GM21723 (cell line): Measurements from ENCODE around the gene DISP3.
"Not testable (repeated sequence)": the region's sequence is repeated elsewhere in the genome, so short reads cannot be mapped to it uniquely, and the experiment has no call there.

Source experiments
- ATAC-seq: cut with Tn5 transposase; IDR thresholded peaks from one replicate; pipeline ENCODE4 v1.9.1; 2021; ENCODE audit warnings: mild to moderate bottlenecking, moderate library complexity; ENCODE audit not compliant: unreplicated experiment

The DISP3 gene

DNA sequence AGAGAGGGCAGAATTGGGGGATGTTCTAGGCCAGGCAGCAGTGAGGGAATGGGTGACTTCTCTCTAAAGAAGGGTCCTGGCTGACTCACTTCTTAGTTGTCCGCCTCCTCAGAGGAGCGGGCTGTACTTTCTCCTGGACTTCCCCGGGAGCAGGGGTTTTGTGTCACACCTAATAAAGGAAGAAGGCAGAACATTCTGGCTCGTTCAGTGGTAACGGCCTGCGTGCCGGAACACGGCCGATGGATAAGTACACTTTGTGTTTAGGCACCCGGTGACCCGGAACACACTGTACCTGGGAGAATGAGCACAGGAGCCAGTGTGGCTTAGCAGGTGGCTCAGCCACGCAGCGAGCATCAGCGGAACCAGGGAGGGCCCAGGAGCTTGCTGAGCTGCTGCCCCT is 90.6 kb downstream of the DISP3 start:
- ATAC-seq, result no peak

GRCh38 chr1:11569954-11570353 is 91.0 kb downstream of the DISP3 start:
- no peak for ATAC-seq

DNA sequence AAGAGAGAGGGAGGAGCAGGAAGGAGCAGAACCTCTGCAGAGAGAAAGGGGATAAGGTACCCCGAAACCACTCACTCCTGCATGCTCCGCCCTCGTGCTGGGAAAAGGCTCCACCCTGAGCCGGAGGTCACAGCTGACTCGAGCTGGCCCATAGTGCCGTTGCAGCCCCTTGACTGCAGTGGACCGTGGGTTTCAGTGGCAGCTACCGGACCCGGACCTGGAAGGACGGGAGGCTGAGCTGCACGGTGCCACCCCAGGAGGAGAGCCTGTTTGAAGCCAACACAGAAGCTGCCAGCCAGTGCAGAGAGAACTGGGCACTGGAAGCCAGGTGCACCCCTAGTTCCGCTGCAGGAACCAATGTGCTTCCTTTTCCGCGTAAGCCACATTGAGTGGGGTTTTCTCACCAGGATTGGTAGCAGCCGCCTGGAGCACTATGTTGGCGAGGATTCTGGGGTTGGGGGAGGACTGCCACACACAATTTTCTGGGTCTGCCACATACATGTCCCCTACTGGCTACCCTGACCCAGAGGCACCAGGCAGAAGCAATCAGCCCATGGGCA is 91.9 kb downstream of the DISP3 start:
- ATAC-seq, result no peak

DNA sequence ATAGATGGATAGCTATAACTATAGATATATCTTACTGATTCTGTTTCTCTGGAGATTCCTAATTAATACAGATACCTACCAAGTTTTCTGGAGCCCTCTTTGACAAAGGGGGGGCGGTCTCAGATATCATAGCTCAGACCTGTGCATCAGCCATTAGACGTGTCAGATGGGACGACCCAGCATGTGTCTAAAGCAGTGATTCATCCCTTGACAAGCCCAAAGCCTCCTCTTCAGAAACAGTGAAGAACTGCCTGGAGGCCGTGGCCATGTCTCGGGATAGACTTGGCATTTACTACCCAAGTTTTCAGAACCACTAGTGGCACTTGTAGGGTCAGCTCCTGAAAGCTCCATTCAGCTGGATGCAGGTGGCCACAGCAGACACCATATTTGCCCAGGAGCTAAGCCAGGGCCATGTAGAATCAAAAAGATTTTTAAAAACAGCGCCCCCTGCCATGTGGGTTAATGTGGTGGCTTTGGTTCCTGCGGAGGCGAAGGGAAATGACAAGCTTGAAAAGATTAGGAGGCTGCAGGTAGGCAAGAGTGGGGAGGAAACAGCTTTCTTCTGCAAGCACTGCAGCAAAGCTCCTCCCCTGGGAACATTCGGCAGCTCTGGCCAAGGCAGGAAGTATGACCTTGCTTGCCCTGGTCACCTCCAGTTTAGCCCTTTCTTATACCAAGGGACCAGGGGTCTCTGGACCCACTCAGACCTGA is 93.1 kb downstream of the DISP3 start:
- no peak for ATAC-seq

DNA sequence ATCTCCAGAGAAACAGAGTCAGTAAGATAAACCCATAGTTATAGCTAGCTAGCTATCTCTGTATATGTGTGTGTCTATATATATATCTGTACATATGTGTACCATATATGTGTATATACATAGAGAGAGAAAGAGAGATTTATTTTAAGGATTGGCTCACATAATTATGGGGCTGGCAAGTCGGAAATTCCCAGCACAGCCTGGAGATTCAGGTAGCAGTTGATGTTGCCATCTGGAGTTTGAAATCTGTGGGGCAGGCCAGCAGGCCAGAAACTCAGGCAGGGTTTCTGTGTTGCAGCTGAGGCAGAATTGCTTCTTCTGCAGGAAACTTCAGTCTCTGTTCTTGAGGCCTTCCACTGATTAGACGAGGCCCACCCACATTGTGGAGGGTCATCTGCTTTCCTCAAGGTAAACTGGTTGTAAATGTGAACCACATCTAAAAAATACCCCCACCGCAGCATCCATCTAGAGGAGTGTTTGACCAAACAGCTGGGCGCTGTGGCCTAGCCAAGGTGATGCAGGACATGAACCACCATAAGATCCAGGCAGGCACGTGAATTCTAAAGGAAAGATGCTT is 94.2 kb downstream of the DISP3 start:
- ATAC-seq, result no peak

GRCh38 chr1:11575553-11575952 is 96.6 kb downstream of the DISP3 start:
- ATAC-seq, result no peak

DNA sequence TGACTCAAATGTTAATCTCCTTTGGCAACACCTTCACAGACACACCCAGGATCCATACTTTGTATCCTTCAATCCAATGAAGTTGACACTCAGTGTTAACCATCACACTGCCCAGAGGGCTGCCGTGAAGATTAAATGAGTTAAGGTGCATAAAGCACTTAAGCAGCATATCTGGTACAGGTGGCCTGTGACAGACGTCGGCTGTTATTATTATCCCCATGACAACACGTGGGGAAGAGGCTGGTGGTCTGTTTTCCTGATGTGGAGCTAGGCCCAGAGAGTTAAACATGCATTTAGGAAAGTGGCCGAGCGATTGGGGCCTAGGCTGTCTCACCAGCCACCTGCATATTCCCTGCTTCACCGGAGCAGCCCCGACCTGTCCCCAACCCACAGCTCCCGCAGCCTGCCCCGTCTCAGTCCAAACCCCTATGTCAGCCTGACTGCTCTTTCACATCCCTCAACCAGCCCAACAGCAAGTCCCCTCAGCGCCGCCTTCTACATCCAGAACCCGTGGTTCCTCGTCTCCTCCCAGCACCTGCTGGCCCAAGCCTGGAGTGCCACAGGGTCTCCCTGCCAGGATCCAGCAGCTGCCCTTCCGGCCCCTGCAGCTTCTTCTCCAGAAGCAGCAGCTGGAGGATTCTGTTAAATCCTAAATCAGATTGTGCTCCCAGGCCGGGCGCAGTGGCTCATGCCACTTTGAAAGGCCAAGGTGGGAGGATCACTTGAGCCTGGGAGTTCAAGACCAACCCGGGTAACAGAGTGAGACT is 97.3 kb downstream of the DISP3 start:
- ATAC-seq, result no peak

- no peak for ATAC-seq
These were observed 99.0 kb downstream of the DISP3 start for GRCh38 chr1:11578004-11578403.

- ATAC-seq, result no peak
These were observed 100.6 kb downstream of the DISP3 start for GRCh38 chr1:11579506-11579905.

GRCh38 chr1:11580049-11580448 is 101.1 kb downstream of the DISP3 start:
- not testable (repeated sequence) for ATAC-seq

GRCh38 chr1:11581445-11581991 is 102.6 kb downstream of the DISP3 start:
- ATAC-seq, result no peak

GRCh38 chr1:11585389-11585788 is 106.4 kb downstream of the DISP3 start:
- no peak for ATAC-seq
